Measurements from ENCODE around the gene ALG10B.
"Not testable (repeated sequence)": the region's sequence is repeated elsewhere in the genome, so short reads cannot be mapped to it uniquely, and the experiment has no call there.

DNA sequence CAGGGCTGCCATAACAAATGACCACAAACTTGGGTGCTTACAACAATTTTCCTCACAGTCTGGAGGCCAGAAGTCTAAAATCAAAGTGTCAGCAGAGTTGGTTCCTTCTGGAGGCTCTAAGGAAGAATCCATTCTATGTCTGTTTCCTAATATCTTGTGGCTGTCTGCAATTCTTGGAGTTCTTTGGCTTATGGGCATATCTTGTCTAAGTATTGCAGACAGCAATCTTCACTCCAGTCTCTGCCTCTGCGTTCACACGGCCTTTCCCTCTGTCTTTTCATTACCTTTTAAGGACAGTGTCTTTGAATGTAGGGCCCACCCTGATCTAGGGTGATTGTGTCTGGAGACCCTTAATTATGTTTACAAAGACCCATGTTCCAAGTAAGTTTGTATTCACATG, 5.4 kb downstream of the ALG10B start:
- not testable (repeated sequence) for TF ChIP-seq POLR2AphosphoS5 (IDR thresholded peaks at IDR 0.05; ENCODE audit: borderline replicate concordance, low read depth, low read length); EZH2 (IDR thresholded peaks at IDR 0.05)

All from SK-N-MC (cell line).